COLO668 (cell line): Measurements from ENCODE around the gene ZBED4.

Experiments
- DNase-seq: peaks from one replicate; lab custom pipeline; 2025; ENCODE audit not compliant: unreplicated experiment; lab: John Stamatoyannopoulos, UW

The ZBED4 gene

DNA sequence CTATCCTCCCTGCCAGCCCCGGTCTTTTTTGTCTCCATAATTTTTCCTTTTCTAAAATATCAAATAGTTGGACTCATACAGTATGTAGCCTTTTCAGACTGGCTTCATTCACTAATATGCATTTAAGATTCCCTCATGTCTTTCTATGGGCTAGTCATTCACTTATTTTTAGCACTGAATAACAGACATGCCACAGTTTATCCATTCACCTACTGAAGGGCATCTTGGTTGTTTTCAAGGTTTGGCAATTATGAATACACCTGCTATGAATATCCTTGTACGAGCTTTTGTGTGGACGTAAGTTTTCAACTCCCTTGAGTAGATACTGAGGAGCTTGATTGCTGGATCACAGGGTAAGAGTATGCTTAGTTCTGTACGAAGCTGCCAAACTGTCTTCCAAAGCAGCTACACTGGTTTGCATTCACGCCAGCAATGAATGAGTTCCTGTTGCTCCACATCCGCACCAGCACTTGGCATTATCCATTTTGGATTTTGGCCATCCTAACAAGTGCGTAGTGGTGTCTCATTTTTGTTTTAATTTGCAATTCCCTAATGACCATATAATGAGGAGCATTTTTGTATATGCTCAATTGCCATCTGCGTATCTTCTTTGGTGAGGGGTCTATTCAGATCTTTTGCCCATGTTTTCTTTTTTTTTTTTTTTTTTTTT, 43.5 kb downstream of the ZBED4 start:
- no peak for DNase-seq

GRCh38 chr22:49899530-49899929, 45.9 kb downstream of the ZBED4 start:
- no peak for DNase-seq

DNA sequence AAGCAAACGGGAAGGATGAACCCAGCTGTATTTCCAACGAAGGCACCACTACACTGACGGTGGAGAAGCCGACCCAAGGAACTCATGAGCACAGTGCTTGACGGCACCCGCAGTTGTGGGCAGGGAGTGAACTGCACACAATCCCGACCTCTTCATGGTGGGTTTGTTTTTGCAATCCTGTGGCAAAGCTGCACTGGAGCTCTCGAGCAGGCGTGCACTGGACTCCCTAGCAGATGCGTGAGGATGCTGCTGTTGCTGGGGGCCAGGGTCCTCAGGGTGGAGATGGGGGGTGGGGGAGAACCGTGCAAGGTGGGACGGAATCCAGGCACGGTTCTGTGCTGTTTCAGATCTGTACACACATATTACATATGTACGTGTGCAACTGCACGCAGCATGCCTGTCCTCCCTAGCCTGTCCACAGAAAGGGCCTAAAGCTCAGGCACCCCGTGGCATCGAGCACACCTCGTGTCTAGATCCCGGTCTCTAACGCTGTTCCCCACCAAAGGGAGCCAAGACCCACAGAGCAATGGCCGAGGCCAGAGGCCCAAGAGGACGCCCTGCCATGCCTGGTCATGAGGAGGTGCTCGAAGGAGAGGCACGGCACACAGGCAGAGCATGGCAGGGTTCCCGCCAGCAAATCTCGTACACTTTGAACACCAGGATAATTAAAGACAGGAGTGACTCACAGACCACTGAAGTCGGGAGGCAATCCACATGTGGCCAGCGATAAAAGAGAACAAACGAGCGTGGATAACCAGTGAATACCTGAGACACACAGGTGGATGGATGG, 47.0 kb downstream of the ZBED4 start:
- DNase-seq = no peak

DNA sequence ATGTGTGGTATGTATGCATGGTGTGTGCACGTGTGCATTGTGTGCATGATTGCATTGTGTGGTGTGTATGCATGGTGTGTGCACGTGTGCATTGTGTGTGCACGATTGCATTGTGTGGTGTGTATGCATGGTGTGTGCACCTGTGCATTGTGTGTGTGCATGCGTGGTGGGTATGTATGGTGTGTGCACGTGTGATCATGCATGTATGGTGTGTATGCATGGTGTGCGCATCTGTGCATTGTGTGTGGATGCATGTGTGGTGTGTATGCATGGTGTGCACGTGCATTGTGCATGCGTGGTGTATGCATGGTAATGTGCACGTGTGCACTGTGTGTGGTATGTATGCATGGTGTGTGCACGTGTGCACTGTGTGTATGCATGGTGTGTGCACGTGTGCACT, 47.8 kb downstream of the ZBED4 start:
- DNase-seq = no peak

DNA sequence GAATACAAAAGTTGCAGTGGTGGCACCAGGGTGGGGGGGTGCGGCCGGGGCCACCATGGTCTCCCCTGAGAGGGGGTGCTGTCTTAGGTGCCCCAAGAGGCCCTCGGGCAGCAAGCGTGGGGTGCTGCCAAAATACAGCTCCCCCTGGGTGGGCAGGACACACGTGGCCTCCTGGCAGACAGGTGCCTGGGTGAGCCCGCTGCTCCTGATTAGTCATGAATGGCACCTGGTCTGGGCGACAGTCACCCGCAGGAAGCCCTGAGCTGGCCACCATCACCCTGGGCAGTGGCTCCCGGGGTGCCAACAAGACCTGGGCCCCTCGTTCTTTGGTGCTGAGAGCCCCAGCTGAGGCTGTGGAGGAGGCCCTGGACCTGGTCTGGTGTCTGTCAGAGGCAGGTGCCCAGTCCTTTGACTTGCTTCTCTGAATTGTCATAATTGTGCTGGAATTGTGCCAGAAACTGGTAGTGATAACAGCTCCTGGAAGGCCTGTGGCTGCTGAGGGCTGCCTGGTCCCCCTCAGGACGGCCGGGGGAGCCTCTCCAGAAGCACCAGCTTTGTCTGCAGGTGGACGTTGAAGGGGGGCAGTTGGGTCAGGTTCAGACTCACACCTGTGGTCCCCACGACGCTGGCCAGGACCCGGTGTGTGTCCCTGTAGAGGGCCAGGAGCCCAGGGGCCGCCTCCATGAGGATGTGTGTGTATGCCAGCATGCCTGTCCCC, 49.8 kb downstream of the ZBED4 start:
- DNase-seq = no peak

DNA sequence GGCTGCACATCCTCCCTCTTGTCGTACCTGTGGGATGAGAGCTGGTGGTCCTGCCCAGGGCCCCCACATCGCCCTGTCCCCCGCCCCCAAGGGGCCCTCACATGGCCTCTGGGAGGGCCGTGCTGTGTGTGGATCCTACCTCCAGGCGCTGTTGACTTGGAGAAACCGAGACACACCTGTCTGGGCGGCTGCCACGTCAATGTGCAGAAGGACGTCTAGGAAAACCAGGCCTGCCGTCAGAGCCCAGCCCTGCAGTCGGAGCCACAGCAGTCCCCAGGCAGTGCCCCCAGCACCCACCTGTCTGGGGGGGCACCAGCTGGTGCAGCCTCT, 50.4 kb downstream of the ZBED4 start:
- DNase-seq = no peak

GRCh38 chr22:49905465-49905864, 51.8 kb downstream of the ZBED4 start:
- DNase-seq = no peak

GRCh38 chr22:49906071-49906798, 52.6 kb downstream of the ZBED4 start:
- no peak for DNase-seq

- DNase-seq = no peak
Observed at GRCh38 chr22:49906799-49907290, 53.2 kb downstream of the ZBED4 start.

DNA sequence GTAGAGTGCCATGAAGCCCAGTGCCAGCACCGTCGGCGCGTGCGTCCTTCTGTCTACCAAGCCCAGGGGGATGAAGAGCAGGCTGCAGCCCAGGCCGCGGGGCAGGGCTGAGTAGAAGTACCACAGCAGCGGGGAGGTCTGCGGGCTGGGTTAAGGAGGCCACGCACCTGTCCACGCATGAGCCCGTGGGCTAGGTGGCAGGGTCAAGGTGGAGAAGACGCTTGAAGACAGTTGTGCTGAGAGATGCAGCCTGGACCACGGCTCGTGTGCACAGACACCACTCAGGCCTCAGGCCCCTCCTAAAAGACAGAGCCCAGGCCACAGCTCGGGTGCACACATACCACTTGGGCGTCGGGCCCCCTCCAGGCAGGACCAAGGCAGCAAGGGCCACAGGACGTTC, 54.2 kb downstream of the ZBED4 start:
- DNase-seq = no peak

GRCh38 chr22:49909476-49910205, 56.0 kb downstream of the ZBED4 start:
- DNase-seq = no peak

GRCh38 chr22:49910229-49911155, 56.8 kb downstream of the ZBED4 start:
- no peak for DNase-seq

DNA sequence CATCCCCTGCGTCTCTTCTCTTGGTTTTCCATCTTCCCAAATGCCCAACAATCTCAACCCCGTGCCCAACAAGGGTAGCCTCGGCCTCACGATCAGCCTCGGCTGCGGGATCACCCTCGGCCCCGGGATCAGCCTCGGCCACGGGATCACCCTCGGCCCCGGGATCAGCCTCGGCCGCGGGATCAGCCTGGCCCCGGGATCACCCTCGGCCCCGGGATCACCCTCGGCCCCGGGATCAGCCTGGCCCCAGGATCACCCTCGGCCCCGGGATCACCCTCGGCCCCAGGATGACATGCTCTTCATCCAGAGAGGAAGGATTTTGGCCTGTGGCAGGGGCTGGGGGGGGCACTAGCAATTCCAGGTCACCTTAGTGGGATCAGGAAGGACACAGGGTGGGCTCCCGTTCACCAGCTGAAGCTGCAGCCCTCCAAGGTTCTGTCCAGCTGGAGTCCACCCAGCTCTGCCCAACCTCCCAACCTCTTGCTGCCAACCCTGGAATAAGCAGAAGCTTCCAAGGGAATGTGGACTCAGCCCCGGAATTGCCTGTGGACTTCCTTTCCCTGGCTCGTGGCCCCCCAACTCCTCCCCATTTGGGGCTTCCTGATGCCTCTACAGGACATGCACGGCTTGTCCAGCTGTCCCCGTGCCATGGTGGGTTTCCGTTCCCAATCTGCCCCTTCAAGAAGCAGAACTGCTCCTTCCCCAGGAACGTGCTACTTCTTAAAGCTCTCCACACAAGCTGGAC, 58.4 kb downstream of the ZBED4 start:
- DNase-seq = no peak

GRCh38 chr22:49913026-49913425, 59.4 kb downstream of the ZBED4 start:
- no peak for DNase-seq

DNA sequence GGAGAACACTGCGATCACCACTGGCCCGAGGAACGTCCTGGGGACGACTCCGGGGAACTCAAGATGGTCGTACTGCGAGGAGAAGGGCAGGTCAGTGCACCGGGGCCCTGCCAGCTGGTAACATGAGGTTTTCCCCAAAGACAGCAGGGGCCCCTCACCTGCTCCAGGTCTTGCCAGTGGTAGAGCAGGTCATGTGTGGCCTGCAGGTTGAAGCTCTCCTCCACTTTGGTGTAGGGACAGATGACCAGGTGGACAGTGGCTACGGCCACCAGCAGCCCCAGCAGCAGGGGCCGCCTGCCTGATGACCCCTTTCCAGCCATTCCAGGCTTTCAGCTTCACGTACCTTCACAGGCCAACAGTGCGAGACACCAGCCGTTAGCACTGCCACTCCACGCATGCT, 59.8 kb downstream of the ZBED4 start:
- DNase-seq = no peak

GRCh38 chr22:49914256-49914655, 60.6 kb downstream of the ZBED4 start:
- DNase-seq = no peak

DNA sequence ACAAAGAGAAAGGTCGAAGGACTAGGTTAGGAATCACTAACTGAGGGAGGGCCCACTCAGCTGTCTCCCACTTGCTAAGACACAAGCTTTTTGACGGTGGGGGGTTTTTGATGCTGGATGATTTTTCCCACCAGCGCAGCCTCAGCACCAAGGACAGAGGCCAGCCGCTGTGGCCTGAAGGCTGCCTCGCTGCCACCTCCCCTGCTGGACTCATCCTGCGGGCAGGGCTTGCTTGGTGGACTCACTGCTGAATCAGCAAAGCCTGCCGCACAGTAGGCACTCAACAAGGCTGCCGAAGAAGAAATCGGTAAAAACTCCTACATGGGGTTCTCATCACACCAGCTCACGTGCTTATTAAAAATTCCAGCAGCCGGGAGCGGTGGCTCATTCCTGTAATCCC, 62.0 kb downstream of the ZBED4 start:
- DNase-seq = no peak

- no peak for DNase-seq
Observed at GRCh38 chr22:49916831-49917230, 63.2 kb downstream of the ZBED4 start.
